Calu3 (cell line): ENCODE measurements around the gene ARMH1. TPM values are rescaled to one million over a fixed set of nuclear protein-coding genes. Genes with fewer than 3 reads are reported as not detected.
A peak's percentile ranks its signal among the peaks of the same experiment; 100 is the strongest.

ENCODE experiments used
- BruUV-seq: library from RNA; stranded (reverse); fragments of 400-500 nt; replicated peaks from 2 replicates; lab custom pipeline; 2021; lab: Mats Ljungman, UMichigan
- CTCF ChIA-PET: fragments of 300-600 bp; sonication (Branson Sonifier 250); formaldehyde crosslinking; loops from one replicate; lab custom pipeline; 2022; ENCODE audit warnings: antibody characterized with exemption; lab: Charles Lee
- DNase-seq: peaks from one replicate; pipeline ENCODE4 v3.0.0; 2022
- H3K27ac Mint-ChIP-seq: one replicate; pipeline ENCODE4 v1.8.0; 2022; ENCODE audit warnings: mixed read lengths; ENCODE audit not compliant: unreplicated experiment
- H3K27me3 Mint-ChIP-seq: one replicate; pipeline ENCODE4 v1.8.0; 2022; ENCODE audit warnings: mixed read lengths; ENCODE audit not compliant: unreplicated experiment
- H3K36me3 Mint-ChIP-seq: one replicate; pipeline ENCODE4 v1.8.0; 2022; ENCODE audit warnings: mild to moderate bottlenecking, moderate library complexity, mixed read lengths; ENCODE audit not compliant: insufficient read depth, unreplicated experiment
- H3K4me1 Mint-ChIP-seq: one replicate; pipeline ENCODE4 v1.8.0; 2022; ENCODE audit warnings: mild to moderate bottlenecking, low read depth, mixed read lengths; ENCODE audit not compliant: unreplicated experiment
- H3K4me3 Mint-ChIP-seq: one replicate; pipeline ENCODE4 v1.8.0; 2022; ENCODE audit warnings: mild to moderate bottlenecking, low read depth, moderate library complexity, mixed read lengths; ENCODE audit not compliant: unreplicated experiment
- H3K9me3 Mint-ChIP-seq: one replicate; pipeline ENCODE4 v1.8.0; 2022; ENCODE audit warnings: low read depth, mixed read lengths; ENCODE audit not compliant: unreplicated experiment
- CTCF ChIP-seq: fragments of 200-600 bp; IDR thresholded peaks from one replicate; pipeline ENCODE4 v1.8.0; 2022; ENCODE audit warnings: antibody characterized with exemption; ENCODE audit not compliant: unreplicated experiment
- intact Hi-C: fragments of 100-400 bp; cut with micrococcal nuclease; formaldehyde crosslinking; loops from one replicate; pipeline ENCODE4 v1.10.0; 2022; ENCODE audit not compliant: unreplicated experiment
- total RNA-seq: library from RNA; stranded (reverse); gene quantifications from 2 replicates; pipeline ENCODE4 v1.2.3, GENCODE V29; 2022

The ARMH1 gene
- total RNA-seq, 1 experiment from 2014 or later, result 5.8 TPM

DNA sequence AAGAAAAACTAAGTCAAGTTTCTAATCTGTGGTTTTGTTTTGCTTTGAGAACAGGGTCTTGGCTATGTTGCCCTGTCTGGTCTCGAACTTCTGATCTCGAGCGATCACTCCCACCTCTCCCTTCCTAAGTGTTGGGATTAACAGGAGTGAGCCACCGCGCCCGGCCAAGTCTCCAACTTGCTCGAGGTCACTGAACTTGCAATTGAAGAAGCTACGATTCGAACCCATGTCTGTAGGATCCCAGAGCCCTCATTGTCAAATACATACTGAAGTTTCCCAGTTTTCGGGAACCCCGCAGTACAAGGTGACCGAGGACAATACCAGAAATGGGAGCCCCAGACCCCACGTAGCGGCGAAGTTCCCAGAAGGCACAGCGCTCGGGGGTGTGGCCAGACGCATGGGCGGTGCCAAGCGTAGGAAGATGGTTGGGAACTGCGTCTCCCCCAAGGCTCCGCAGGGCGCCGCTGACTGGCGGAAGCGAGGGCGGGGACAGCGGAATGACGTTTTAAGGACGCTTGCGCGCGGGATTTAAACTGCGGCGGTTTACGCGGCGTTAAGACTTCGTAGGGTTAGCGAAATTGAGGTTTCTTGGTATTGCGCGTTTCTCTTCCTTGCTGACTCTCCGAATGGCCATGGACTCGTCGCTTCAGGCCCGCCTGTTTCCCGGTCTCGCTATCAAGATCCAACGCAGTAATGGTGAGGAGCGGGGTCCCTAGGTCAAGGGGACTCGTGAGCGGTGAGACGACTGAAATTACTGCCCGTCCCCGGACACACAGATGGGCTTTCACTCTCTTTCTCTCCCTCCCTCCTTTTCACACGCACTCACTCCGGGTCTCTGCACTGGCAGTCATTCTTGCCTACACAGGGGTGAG lies 65.0 kb downstream of the ARMH1 start, which contains the start of gene KIF2C:
Gene KIF2C (plus strand): TSS at position 531 of the 872 bp plus-strand sequence. CDS start 96 bp downstream, at position 627.
- TSS peak; percentile 97 for BruUV-seq
- CTCF ChIA-PET, result no interaction called here
- Mint-ChIP-seq H3K36me3 (peaks cover 48% of the 10 kb centered on the region), H3K27ac (peak within 1 kb of the TSS; percentile 92), H3K27me3 (peaks cover 17% of the 10 kb centered on the region), H3K9me3 (peaks cover 4% of the 10 kb centered on the region), H3K4me1 (peaks cover 10% of the 10 kb centered on the region), H3K4me3 (peak within 1 kb of the TSS; percentile 84)
- peak; percentile 98 for DNase-seq
- intact Hi-C loops, result loop anchor here (1.0 kb wide), 1 partner anchor 8 kb away; the partner anchor contains the start of gene RNU5D-1
- no peak for TF ChIP-seq CTCF

GRCh38 chr1:44740179-44740617 lies 65.7 kb downstream of the ARMH1 start:
- H3K4me1 Mint-ChIP-seq, result peaks cover 10% of the 10 kb centered on the region
- no peak for TF ChIP-seq CTCF
- CTCF ChIA-PET, result interaction anchor here (0.6 kb wide), 1 partner anchor 9 kb away, joined by 3 read pairs; the partner anchor contains the start of gene RNU5D-1
- intact Hi-C loops, result no loop called here
- no peak for DNase-seq
- H3K4me3 Mint-ChIP-seq, result peak overlapping the region; percentile 84
- H3K27ac Mint-ChIP-seq, result peak overlapping the region; percentile 92
- H3K9me3 Mint-ChIP-seq, result peaks cover 4% of the 10 kb centered on the region
- H3K27me3 Mint-ChIP-seq, result peaks cover 17% of the 10 kb centered on the region
- peaks cover 51% of the 10 kb centered on the region for H3K36me3 Mint-ChIP-seq
- TSS peak; percentile 89 for BruUV-seq

GRCh38 chr1:44743211-44743610 lies 68.7 kb downstream of the ARMH1 start:
- TF ChIP-seq CTCF, result no peak
- Mint-ChIP-seq H3K4me1 (peaks cover 10% of the 10 kb centered on the region), H3K4me3 (no peak overlapping the region), H3K27ac (no peak overlapping the region), H3K9me3 (no peaks in the 10 kb centered on the region), H3K27me3 (no peaks in the 10 kb centered on the region), H3K36me3 (peaks cover 69% of the 10 kb centered on the region)
- DNase-seq, result no peak
- no TSS peak for BruUV-seq
- intact Hi-C loops, result no loop called here
- CTCF ChIA-PET, result interaction anchor here (0.6 kb wide), 2 partner anchors 16 to 818 kb away, joined by 3 read pairs; no protein-coding TSS in a partner anchor

DNA sequence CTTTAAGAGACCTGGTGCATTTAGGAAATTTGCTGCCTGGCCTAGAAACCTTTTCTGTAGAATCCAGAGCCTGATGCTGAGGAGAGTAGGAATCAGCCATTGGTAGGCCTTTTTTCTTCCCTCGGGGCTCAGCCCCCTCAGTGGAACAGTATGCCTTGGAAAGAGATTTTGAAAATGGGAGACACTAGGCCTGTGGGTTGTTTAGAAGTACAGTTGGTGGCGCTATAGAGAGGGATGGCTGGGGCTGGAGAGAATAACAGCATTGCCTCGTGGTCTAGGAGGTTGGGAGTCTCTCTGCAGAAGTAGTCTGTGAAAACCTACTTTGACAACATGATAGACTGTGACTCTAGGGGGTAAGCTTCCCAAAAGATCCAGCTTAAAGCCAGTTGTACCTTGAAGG lies 73.4 kb downstream of the ARMH1 start:
- DNase-seq, result no peak
- no peak overlapping the region for H3K27ac Mint-ChIP-seq
- TF ChIP-seq CTCF, result no peak
- CTCF ChIA-PET, result no interaction called here
- no TSS peak for BruUV-seq
- no peaks in the 10 kb centered on the region for H3K27me3 Mint-ChIP-seq
- H3K36me3 Mint-ChIP-seq, result peaks cover 61% of the 10 kb centered on the region
- intact Hi-C loops, result no loop called here
- H3K4me3 Mint-ChIP-seq, result no peak overlapping the region
- no peaks in the 10 kb centered on the region for H3K9me3 Mint-ChIP-seq
- peaks cover 4% of the 10 kb centered on the region for H3K4me1 Mint-ChIP-seq
